Mucosa of stomach (tissue), 1 donor: Measurements from ENCODE around the gene DOK6.
"Not testable (repeated sequence)": the region's sequence is repeated elsewhere in the genome, so short reads cannot be mapped to it uniquely, and the experiment has no call there.

ENCODE experiments used
- H3K27me3 ChIP-seq: one replicate; pipeline ENCODE4 v1.7.0; 2013; ENCODE audit warnings: mild to moderate bottlenecking, low read length; ENCODE audit not compliant: control insufficient read depth, insufficient read depth
- H3K36me3 ChIP-seq: one replicate; pipeline ENCODE4 v1.7.0; 2013; ENCODE audit warnings: low read length; ENCODE audit not compliant: control insufficient read depth, insufficient read depth
- H3K4me1 ChIP-seq: one replicate; pipeline ENCODE4 v1.7.0; 2013; ENCODE audit warnings: mild to moderate bottlenecking, low read length; ENCODE audit not compliant: control insufficient read depth, insufficient read depth
- H3K4me3 ChIP-seq: one replicate; pipeline ENCODE4 v1.7.0; 2013; ENCODE audit warnings: low read length
- H3K9ac ChIP-seq: one replicate; pipeline ENCODE4 v1.7.0; 2013; ENCODE audit warnings: mild to moderate bottlenecking, low read length, moderate library complexity
- H3K9me3 ChIP-seq: one replicate; pipeline ENCODE4 v1.7.0; 2013; ENCODE audit warnings: mild to moderate bottlenecking, low read length, moderate library complexity; ENCODE audit not compliant: control insufficient read depth
- donor health status: Pancreatic carcinoma.

DOK6 gene

DNA sequence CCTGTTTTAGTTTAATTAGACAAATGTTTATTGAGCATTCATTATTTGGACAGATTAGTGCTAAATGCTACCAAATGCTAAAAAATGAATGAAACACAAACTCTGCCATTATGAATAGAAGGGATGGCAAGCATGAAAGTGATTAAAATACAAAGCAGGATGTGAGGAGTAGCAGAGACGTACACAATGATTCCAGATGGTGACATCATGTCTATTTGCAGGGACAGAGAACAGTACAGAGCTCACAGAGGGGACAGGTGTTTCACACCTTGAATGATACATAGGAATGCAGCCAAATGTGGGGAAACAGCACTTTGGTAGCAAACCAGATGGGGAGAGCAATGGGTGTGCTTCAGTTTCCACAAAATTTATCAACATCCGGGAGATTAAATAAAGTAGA is 470.7 kb downstream of the DOK6 start:
- Histone ChIP-seq H3K27me3 (no peaks in the 10 kb centered on the region), H3K36me3 (no peaks in the 10 kb centered on the region), H3K9me3 (no peaks in the 10 kb centered on the region), H3K9ac (no peak overlapping the region), H3K4me3 (no peak overlapping the region), H3K4me1 (no peaks in the 10 kb centered on the region)

DNA sequence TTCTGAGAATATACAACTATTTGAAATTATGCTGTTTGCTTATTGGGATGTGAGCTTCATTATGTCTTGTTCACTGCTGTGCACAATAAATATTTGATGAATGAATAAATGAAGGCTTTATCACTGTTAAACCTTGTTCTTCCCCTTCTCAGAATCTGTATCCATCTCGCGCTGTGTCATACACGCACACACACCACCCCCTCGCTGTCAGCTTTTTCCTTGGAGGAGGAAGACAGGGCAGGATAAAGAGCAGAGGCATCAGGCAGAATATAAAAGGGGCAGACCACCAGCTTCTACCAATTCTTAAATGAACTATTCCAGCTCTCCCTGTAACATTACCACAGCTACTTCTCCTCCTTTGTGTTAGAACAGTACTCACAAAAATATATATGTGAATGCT is 472.0 kb downstream of the DOK6 start:
- H3K36me3 ChIP-seq = no peaks in the 10 kb centered on the region
- no peaks in the 10 kb centered on the region for H3K27me3 ChIP-seq
- no peak overlapping the region for H3K9ac ChIP-seq
- no peak overlapping the region for H3K4me3 ChIP-seq
- H3K4me1 ChIP-seq = no peaks in the 10 kb centered on the region
- H3K9me3 ChIP-seq = no peaks in the 10 kb centered on the region

GRCh38 chr18:69874058-69874457 is 473.4 kb downstream of the DOK6 start:
- Histone ChIP-seq H3K36me3 (no peaks in the 10 kb centered on the region), H3K4me1 (no peaks in the 10 kb centered on the region), H3K9ac (no peak overlapping the region), H3K4me3 (no peak overlapping the region), H3K27me3 (no peaks in the 10 kb centered on the region), H3K9me3 (no peaks in the 10 kb centered on the region)

DNA sequence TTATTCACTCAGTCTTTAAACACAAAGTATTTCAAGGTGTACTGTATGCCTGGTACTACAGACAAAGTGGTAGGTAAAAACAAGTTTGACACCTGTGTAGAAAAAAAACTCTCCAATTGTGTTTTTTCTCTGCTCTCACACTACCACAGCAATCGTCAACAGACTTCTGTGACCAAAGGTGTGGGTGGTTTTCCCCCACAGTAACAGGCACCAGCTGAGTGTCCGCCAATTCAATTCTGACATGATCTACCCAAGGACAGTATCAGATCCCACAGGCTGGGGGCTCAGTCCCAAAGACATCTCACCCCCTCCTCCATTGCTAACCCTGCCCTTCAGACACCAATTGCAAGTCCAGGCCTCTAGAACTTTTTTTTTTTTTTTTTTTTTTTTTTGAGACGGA is 475.8 kb downstream of the DOK6 start:
- Histone ChIP-seq H3K27me3 (no peaks in the 10 kb centered on the region), H3K9me3 (no peaks in the 10 kb centered on the region), H3K4me3 (no peak overlapping the region), H3K36me3 (no peaks in the 10 kb centered on the region), H3K4me1 (no peaks in the 10 kb centered on the region), H3K9ac (no peak overlapping the region)

GRCh38 chr18:69878213-69878933 is 477.7 kb downstream of the DOK6 start:
- H3K9ac ChIP-seq = no peak overlapping the region
- H3K4me1 ChIP-seq = no peaks in the 10 kb centered on the region
- H3K4me3 ChIP-seq = no peak overlapping the region
- H3K27me3 ChIP-seq = no peaks in the 10 kb centered on the region
- no peaks in the 10 kb centered on the region for H3K9me3 ChIP-seq
- no peaks in the 10 kb centered on the region for H3K36me3 ChIP-seq

DNA sequence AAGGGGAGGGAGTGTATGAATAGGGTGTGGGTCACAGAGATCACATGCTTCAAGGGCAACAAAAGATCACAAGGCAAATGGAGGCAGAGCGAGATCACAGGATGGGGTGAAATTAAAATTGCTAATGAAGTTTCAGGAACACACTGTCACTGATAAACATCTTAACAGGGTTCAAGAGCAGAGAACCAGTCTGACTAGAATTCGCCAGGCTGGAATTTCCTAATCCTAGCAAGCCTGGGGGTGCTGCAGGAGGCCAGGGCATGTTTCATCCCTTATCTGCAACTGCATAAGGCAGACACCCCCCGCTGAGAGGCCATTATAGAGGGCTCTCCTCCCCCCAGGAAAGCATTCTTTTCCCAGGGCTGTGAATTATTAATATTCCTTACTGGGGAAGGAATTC is 478.4 kb downstream of the DOK6 start:
- not testable (repeated sequence) for H3K4me3 ChIP-seq, H3K27me3 ChIP-seq, H3K9ac ChIP-seq, H3K36me3 ChIP-seq, H3K9me3 ChIP-seq, H3K4me1 ChIP-seq

DNA sequence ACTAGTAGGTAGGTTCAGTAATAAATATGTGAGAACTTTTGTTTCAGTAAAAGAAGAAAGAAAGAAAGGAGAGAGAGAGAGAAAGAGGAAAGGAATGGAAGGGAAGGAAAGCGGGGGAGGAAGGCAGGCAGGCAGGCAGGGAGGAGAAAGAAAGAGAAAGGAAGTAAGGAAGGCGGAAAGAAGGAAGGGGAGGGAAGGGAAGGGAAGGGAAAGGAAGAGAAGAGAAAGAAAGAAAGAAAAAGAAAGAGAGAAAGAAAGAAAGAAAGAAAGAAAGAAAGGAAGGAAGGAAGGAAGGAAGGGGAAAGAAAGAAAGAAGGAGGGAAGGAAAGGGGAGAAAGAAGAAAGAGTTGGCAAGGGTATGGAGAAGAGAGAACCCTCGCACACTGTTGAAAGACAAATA is 479.4 kb downstream of the DOK6 start:
- no peak overlapping the region for H3K9ac ChIP-seq
- H3K9me3 ChIP-seq = no peaks in the 10 kb centered on the region
- H3K4me3 ChIP-seq = no peak overlapping the region
- no peaks in the 10 kb centered on the region for H3K4me1 ChIP-seq
- H3K27me3 ChIP-seq = no peaks in the 10 kb centered on the region
- no peaks in the 10 kb centered on the region for H3K36me3 ChIP-seq

GRCh38 chr18:69882965-69883668 is 482.4 kb downstream of the DOK6 start:
- Histone ChIP-seq H3K36me3 (no peaks in the 10 kb centered on the region), H3K4me1 (no peaks in the 10 kb centered on the region), H3K9me3 (no peaks in the 10 kb centered on the region), H3K27me3 (no peaks in the 10 kb centered on the region), H3K4me3 (no peak overlapping the region), H3K9ac (no peak overlapping the region)

DNA sequence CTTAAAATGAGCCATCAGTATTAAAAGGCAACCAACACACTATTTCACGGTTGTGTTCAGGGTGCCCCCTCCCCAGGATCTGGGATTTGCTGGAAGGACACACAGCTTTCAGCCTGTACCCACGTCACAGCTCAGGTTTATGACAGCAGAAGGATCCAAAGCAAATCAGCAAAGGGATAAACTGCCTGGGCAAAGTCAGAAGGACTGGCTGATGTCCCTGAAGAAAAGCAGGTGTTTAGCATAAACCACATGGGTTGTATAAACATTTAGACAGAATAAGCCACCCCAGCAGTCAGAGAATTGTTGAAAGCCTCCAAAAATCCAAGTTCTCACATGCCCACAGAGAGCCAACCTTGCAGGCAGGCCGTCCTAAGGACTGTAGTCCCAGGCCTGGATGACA is 483.1 kb downstream of the DOK6 start:
- H3K9me3 ChIP-seq = no peaks in the 10 kb centered on the region
- H3K4me3 ChIP-seq = no peak overlapping the region
- no peak overlapping the region for H3K9ac ChIP-seq
- H3K4me1 ChIP-seq = no peaks in the 10 kb centered on the region
- no peaks in the 10 kb centered on the region for H3K27me3 ChIP-seq
- no peaks in the 10 kb centered on the region for H3K36me3 ChIP-seq

DNA sequence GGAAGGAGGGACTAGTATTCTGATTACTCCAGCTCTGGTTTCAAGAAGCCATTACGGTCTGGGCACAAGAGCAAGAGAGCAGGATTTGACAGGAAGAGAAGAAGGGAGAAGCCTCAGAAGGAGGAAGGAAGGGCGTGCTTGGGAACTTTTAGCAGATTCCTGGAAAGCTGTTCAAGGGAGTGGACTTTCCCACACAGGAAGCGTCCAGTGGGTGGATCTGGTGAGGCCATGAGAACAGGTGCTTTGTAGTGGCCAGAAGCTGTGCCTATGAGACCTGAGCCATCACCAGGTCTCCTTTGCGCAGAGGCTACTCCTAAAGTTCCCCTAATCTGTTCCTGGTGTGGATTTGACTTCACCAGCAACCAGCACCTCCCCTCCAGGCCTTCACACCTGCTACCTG is 484.7 kb downstream of the DOK6 start:
- H3K9ac ChIP-seq = no peak overlapping the region
- H3K27me3 ChIP-seq = no peaks in the 10 kb centered on the region
- no peaks in the 10 kb centered on the region for H3K36me3 ChIP-seq
- no peak overlapping the region for H3K4me3 ChIP-seq
- H3K4me1 ChIP-seq = no peaks in the 10 kb centered on the region
- H3K9me3 ChIP-seq = no peaks in the 10 kb centered on the region

DNA sequence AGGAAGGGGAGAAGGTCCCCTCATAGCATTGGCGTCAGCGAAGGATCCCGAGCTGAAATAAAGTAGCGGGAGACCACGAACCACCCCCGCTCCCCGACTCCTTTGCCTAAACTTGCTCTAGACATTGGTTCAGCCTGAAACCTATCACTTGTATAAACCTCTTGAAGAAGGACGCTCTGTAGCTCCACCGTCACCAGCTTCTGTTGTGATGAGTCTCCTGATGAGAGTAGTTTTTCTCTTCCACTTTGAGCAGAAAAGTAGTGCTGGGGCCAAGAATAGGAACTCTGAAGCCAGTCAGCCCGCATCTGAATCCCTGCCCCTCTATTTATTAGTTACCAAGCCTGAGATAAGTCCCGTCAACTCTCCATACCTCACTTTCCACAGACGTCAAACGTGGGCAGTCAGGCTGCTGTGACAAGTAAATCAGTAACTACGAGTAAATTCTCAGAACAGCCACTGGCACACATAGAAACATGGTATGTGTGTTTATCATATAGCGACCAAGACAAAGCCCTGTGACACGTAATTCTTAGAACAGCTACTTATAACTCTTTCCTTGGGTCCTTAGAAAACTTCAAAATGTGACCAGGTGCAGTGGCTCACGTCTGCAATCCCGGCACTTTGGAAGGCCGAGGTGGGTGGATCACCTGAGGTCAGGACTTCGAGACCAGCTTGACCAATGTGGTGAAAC is 485.3 kb downstream of the DOK6 start:
- no peaks in the 10 kb centered on the region for H3K36me3 ChIP-seq
- H3K4me1 ChIP-seq = no peaks in the 10 kb centered on the region
- H3K27me3 ChIP-seq = no peaks in the 10 kb centered on the region
- H3K9ac ChIP-seq = no peak overlapping the region
- no peak overlapping the region for H3K4me3 ChIP-seq
- no peaks in the 10 kb centered on the region for H3K9me3 ChIP-seq

- H3K27me3 ChIP-seq = no peaks in the 10 kb centered on the region
- no peaks in the 10 kb centered on the region for H3K9me3 ChIP-seq
- H3K4me3 ChIP-seq = no peak overlapping the region
- H3K36me3 ChIP-seq = no peaks in the 10 kb centered on the region
- no peak overlapping the region for H3K9ac ChIP-seq
- no peaks in the 10 kb centered on the region for H3K4me1 ChIP-seq
These were observed 486.6 kb downstream of the DOK6 start for GRCh38 chr18:69887256-69887655.
